Mesothelial cell of epicardium (in vitro differentiated cells): ENCODE measurements around the gene B4GALT5. TPM values are rescaled to one million over a fixed set of nuclear protein-coding genes. Genes with fewer than 3 reads are reported as not detected.

ENCODE experiments used
- DNase-seq, 2 experiments: peaks; one replicate each; pipeline ENCODE4 v3.0.0; 2021; ENCODE audit warnings: low spot score in 2 of 2; ENCODE audit not compliant: unreplicated experiment in 2 of 2
- H3K27ac Mint-ChIP-seq: 2 replicates; pipeline ENCODE4 v1.8.0; 2021; ENCODE audit warnings: mixed read lengths
- H3K27me3 Mint-ChIP-seq: 2 replicates; pipeline ENCODE4 v1.8.0; 2021; ENCODE audit warnings: low read depth, mixed read lengths
- H3K36me3 Mint-ChIP-seq: 2 replicates; pipeline ENCODE4 v1.8.0; 2021; ENCODE audit warnings: mixed read lengths
- H3K4me1 Mint-ChIP-seq: 2 replicates; pipeline ENCODE4 v1.8.0; 2021; ENCODE audit warnings: mixed read lengths
- H3K4me3 Mint-ChIP-seq: 2 replicates; pipeline ENCODE4 v1.8.0; 2021; ENCODE audit warnings: mild to moderate bottlenecking, moderate library complexity, mixed read lengths
- H3K9me3 Mint-ChIP-seq: 2 replicates; pipeline ENCODE4 v1.8.0; 2021; ENCODE audit warnings: mixed read lengths
- total RNA-seq: library from RNA; stranded (reverse); gene quantifications from 3 replicates; pipeline ENCODE4 v1.2.1, GENCODE V29; 2021
- TF ChIP-seq, protein P1 (sequence below): fragments of 200-600 bp; sonication (generic); IDR thresholded peaks from one replicate; pipeline ENCODE4 v1.5.0; 2021; ENCODE audit warnings: antibody characterized with exemption; ENCODE audit not compliant: unreplicated experiment

Gene B4GALT5
- total RNA-seq, 1 donor from 2014 or later: 52.6 TPM

DNA sequence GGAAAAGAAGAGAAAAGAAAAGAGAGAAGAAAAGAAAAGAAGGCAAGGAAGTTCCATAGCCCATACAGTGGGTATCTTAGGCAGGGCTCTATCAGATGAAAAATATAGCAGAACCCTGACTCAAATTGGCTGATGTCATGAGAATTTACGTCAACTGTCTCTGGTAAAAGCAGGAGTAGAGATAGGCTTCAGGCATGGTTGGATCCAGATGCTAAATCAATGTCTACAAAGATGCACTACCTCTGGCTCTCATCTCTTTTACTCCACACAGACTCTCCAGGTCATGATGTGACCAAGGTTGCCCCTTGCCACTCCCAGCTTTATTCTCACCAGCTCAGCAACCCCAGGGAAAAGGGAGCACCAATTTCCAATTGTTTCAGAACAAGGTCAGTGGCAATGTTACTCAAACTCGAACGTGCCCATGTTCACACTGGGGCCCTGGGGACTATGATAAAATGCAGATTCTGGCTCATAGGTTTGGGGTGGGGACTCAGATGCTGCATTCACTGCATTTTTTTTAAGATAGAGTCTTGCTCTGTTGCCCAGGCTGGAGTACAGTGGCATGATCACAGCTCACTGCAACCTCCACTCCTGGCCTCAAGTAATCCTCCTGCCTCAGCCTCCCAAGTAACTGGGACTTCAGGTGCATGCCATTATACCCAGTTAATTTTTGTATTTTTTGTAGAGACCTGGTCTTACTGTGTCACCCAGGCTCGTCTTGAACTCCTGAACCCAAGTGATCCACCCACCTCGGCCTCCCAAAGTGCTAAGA, 112.3 kb downstream of the B4GALT5 start:
- Mint-ChIP-seq H3K4me1 (peaks cover 2% of the 10 kb centered on the region), H3K4me3 (no peak overlapping the region), H3K27me3 (no peaks in the 10 kb centered on the region), H3K36me3 (no peaks in the 10 kb centered on the region), H3K9me3 (no peaks in the 10 kb centered on the region), H3K27ac (no peak overlapping the region)
- TF ChIP-seq, protein P1, sequence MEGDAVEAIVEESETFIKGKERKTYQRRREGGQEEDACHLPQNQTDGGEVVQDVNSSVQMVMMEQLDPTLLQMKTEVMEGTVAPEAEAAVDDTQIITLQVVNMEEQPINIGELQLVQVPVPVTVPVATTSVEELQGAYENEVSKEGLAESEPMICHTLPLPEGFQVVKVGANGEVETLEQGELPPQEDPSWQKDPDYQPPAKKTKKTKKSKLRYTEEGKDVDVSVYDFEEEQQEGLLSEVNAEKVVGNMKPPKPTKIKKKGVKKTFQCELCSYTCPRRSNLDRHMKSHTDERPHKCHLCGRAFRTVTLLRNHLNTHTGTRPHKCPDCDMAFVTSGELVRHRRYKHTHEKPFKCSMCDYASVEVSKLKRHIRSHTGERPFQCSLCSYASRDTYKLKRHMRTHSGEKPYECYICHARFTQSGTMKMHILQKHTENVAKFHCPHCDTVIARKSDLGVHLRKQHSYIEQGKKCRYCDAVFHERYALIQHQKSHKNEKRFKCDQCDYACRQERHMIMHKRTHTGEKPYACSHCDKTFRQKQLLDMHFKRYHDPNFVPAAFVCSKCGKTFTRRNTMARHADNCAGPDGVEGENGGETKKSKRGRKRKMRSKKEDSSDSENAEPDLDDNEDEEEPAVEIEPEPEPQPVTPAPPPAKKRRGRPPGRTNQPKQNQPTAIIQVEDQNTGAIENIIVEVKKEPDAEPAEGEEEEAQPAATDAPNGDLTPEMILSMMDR: no peak
- DNase-seq: no peak

DNA sequence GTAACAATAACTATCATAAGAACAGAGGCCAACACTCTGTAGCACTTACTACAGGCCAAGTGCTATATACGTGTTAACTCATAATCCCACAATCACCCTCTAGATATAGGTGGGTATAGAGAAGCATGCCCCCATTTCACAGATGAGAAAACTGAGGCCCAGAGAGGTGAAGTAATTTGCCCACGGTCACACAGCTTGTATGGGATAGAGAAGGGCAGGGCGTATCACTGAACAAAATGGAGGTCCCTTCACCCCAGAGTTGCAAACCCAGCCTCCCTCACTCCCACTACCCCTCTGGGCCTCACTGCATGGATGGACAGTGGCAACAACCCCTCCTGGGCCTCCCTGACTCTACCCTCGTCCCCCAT, 113.9 kb downstream of the B4GALT5 start:
- TF ChIP-seq, protein P1: no peak
- H3K9me3 Mint-ChIP-seq: no peaks in the 10 kb centered on the region
- no peak for DNase-seq
- peaks cover 12% of the 10 kb centered on the region for H3K4me1 Mint-ChIP-seq
- H3K27ac Mint-ChIP-seq: no peak overlapping the region
- no peaks in the 10 kb centered on the region for H3K36me3 Mint-ChIP-seq
- no peaks in the 10 kb centered on the region for H3K27me3 Mint-ChIP-seq
- no peak overlapping the region for H3K4me3 Mint-ChIP-seq

DNA sequence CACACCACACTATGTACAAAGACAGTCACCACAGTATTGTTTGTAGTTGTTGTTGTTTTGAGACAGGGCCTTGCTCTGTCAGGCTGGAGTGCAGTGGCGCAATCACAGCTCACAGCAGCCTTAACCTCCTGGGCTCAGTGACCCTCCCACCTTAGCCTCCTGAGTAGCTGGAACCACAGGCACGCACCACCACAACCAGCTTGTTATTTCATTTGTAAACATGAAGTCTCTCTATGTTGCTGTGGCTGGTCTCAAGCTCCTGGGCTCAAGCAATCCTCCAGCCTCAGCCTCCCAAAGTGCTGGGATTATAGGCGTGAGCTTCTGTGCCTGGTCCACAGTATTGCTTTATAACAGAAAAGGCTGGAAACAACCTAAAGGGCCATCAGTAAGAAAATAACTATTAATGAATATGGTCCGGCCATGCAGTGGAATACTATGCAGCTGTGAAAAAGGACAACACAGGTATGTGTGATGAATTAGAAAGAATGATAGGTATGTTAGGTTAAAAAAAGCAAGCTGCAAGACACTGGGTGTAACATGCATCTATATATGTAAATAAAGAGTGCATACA, 115.8 kb downstream of the B4GALT5 start:
- no peak overlapping the region for H3K4me3 Mint-ChIP-seq
- no peaks in the 10 kb centered on the region for H3K27me3 Mint-ChIP-seq
- TF ChIP-seq, protein P1: no peak
- H3K4me1 Mint-ChIP-seq: peaks cover 29% of the 10 kb centered on the region
- H3K9me3 Mint-ChIP-seq: no peaks in the 10 kb centered on the region
- H3K36me3 Mint-ChIP-seq: no peaks in the 10 kb centered on the region
- no peak for DNase-seq
- no peak overlapping the region for H3K27ac Mint-ChIP-seq

DNA sequence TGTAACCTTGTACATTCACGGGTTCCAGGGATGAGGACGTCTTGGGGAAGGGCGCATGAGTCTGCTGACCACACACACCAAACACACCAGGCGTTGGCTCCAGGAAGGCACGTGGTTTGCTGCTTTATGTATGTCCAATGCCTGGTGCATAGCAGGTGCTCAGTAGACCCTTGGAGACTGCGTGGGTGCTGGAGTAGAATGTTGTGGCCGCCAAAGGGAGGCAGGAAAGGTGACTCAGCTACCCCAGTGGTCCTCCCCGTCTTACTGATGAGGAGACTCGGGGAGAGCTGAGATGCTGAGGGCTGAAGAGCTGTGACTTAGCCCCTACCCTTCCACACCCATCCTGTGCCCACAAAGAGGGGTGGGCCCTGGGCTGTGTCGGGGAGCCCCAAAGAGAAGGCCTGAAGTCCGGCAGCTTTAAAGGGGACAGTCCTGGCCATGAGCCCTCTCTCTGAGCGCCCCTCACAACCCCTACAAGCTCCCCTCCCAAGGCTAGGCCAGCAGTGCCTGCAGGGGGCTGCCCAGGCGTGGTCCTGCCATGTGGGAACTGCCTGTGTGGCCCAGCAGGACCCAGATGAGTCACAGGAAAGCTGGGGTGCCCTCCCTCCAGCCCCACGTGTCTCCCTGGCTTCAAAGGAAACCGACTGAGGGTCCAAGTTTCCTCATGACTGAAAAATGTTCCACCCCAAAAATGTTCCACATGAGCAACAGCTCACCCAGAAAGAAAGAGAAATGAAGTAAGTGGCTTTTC, 117.7 kb downstream of the B4GALT5 start:
- Mint-ChIP-seq H3K9me3 (no peaks in the 10 kb centered on the region), H3K27me3 (no peaks in the 10 kb centered on the region), H3K4me1 (peaks cover 38% of the 10 kb centered on the region), H3K4me3 (no peak overlapping the region), H3K36me3 (no peaks in the 10 kb centered on the region), H3K27ac (peak overlapping the region; percentile 81)
- TF ChIP-seq, protein P1: no peak
- no peak for DNase-seq

DNA sequence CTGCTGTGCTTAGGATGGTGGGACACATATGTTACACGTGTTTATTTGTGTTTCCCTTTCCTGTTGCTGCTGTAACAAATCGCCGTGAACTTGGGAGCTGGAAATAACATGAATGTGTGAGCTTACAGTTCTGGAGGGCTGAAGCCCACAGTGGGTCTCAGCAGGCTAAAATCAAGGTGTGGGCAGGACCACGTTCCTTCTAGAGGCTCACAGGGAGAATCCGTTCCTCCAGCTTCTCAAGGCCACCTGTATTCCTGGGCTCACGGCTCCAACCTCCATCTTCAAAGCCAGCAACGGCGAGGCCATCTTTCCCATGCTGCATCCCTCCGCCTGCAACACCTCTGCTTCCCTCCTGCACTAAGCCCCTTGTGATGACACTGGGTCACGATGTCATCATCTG, 118.3 kb downstream of the B4GALT5 start:
- Mint-ChIP-seq H3K9me3 (no peaks in the 10 kb centered on the region), H3K27me3 (no peaks in the 10 kb centered on the region), H3K4me3 (no peak overlapping the region), H3K4me1 (peaks cover 42% of the 10 kb centered on the region), H3K36me3 (no peaks in the 10 kb centered on the region), H3K27ac (peak overlapping the region; percentile 81)
- no peak for DNase-seq
- TF ChIP-seq, protein P1: no peak
